ENCODE measurements around the gene GNMT.
"Not testable (repeated sequence)": the region's sequence is repeated elsewhere in the genome, so short reads cannot be mapped to it uniquely, and the experiment has no call there.

Gene GNMT

GRCh38 chr6:42942444-42942843 is 18.1 kb upstream of the GNMT start:
- DNase-seq: no peak

- DNase-seq: no peak
Measured at GRCh38 chr6:42947950-42948349, 12.6 kb upstream of the GNMT start.

- DNase-seq: no peak
Measured at GRCh38 chr6:42952389-42952788, 8.2 kb upstream of the GNMT start.

GRCh38 chr6:42954405-42954804 is 6.1 kb upstream of the GNMT start:
- DNase-seq: not testable (repeated sequence)

GRCh38 chr6:42958125-42958524 is 2.4 kb upstream of the GNMT start:
- DNase-seq: no peak

GRCh38 chr6:42959917-42960242 is 674 bp upstream of the GNMT start:
- DNase-seq: no peak

GRCh38 chr6:42961020-42961470 is 491 bp downstream of the GNMT start:
- no peak for DNase-seq

- DNase-seq: no peak
Measured at GRCh38 chr6:42962096-42962495, 1.5 kb downstream of the GNMT start.

GRCh38 chr6:42962502-42963178 is 2.1 kb downstream of the GNMT start:
- no peak for DNase-seq

GRCh38 chr6:42963179-42963854 is 2.8 kb downstream of the GNMT start:
- DNase-seq: no peak

GRCh38 chr6:42963855-42964605 is 3.5 kb downstream of the GNMT start:
- peak; percentile 58 for DNase-seq

GRCh38 chr6:42966571-42966970 is 6.0 kb downstream of the GNMT start:
- no peak for DNase-seq

GRCh38 chr6:42967228-42967627 is 6.7 kb downstream of the GNMT start:
- DNase-seq: no peak

- DNase-seq: no peak
Measured at GRCh38 chr6:42968126-42968701, 7.7 kb downstream of the GNMT start.

GRCh38 chr6:42968783-42969182 is 8.2 kb downstream of the GNMT start:
- no peak for DNase-seq

- no peak for DNase-seq
Measured at GRCh38 chr6:42969431-42969830, 8.9 kb downstream of the GNMT start.

GRCh38 chr6:42969934-42970333 is 9.4 kb downstream of the GNMT start:
- DNase-seq: no peak

- peak; percentile 22 for DNase-seq
Measured at GRCh38 chr6:42970871-42971612, 10.5 kb downstream of the GNMT start.

GRCh38 chr6:42971746-42972327 is 11.3 kb downstream of the GNMT start:
- DNase-seq: no peak

GRCh38 chr6:42973926-42974325 is 13.4 kb downstream of the GNMT start:
- no peak for DNase-seq

GRCh38 chr6:42974919-42975505 is 14.5 kb downstream of the GNMT start:
- no peak for DNase-seq

- peak; percentile 40 for DNase-seq
Measured at GRCh38 chr6:42978487-42978838, 17.9 kb downstream of the GNMT start.
